ENCODE data around the gene CCZ1B.
"Not testable (repeated sequence)": the region's sequence is repeated elsewhere in the genome, so short reads cannot be mapped to it uniquely, and the experiment has no call there.

- TF ChIP-seq CTCF (conservative IDR thresholded peaks at IDR 0.05; ENCODE audit: low read length); EZH2phosphoT487 (IDR thresholded peaks at IDR 0.05; ENCODE audit: borderline replicate concordance): not testable (repeated sequence)
Observed at GRCh38 chr7:6797218-6797617, 28.9 kb downstream of the CCZ1B start.
